Transverse colon (tissue), 4 donors: ENCODE data around the gene HJV. TPM values are rescaled to one million over a fixed set of nuclear protein-coding genes. Genes with fewer than 3 reads are reported as not detected.
"Not testable (repeated sequence)": the region's sequence is repeated elsewhere in the genome, so short reads cannot be mapped to it uniquely, and the experiment has no call there.

Source experiments
- DNase-seq: peaks from one replicate; pipeline ENCODE4 v3.0.0-alpha.2; 2019
- H3K27ac ChIP-seq, 4 donors: fragments of 200-600 bp; sonication (generic); 2 replicates each; pipeline ENCODE4 v1.5.1; 2016 to 2018; ENCODE audit warnings: inconsistent platforms in 4 of 4
- H3K27me3 ChIP-seq: fragments of 200-600 bp; sonication (generic); 2 replicates; pipeline ENCODE4 v1.5.1; 2017; ENCODE audit warnings: inconsistent platforms
- H3K36me3 ChIP-seq, 4 donors: fragments of 200-600 bp; sonication (generic); 2 replicates each; pipeline ENCODE4 v1.5.1; 2017 to 2019; ENCODE audit warnings: inconsistent platforms in 4 of 4
- H3K4me1 ChIP-seq, 4 donors: fragments of 200-600 bp; sonication (generic); 2 replicates each; pipeline ENCODE4 v1.5.1; 2017 to 2020; ENCODE audit warnings: inconsistent platforms in 4 of 4
- H3K4me3 ChIP-seq, 4 donors: fragments of 200-600 bp; sonication (generic); 1 replicate in 1 of 4; 2 replicates in 3 of 4; pipeline versions ENCODE4 v1.5.1 to v1.6.1; 2017 to 2019; ENCODE audit warnings: inconsistent platforms in 4 of 4
- H3K9me3 ChIP-seq, 2 donors: fragments of 200-600 bp; sonication (generic); 2 replicates each; pipeline ENCODE4 v1.5.1; 2017 to 2019; ENCODE audit warnings: inconsistent platforms in 2 of 2
- CTCF ChIP-seq, 5 experiments: fragments of 200-600 bp in 3 of 5; fragments of 450-650 bp in 2 of 5; sonication (generic) in 3 of 5; IDR thresholded peaks; 1 replicate in 2 of 5; 2 replicates in 3 of 5; pipeline ENCODE4 v1.5.1; 2016 to 2017; ENCODE audit warnings: antibody characterized with exemption in 5 of 5, inconsistent platforms in 3 of 5, mild to moderate bottlenecking in 2 of 5, moderate library complexity in 1 of 5
- EP300 ChIP-seq: sonication (generic); formaldehyde crosslinking; IDR thresholded peaks from one replicate; pipeline ENCODE4 v1.6.1; 2017; ENCODE audit warnings: antibody characterized with exemption, low read depth
- POLR2A ChIP-seq: fragments of 450-650 bp; IDR thresholded peaks from one replicate; pipeline ENCODE4 v1.6.1; 2016; ENCODE audit warnings: antibody characterized with exemption, mild to moderate bottlenecking, moderate library complexity
- POLR2AphosphoS5 ChIP-seq, 3 donors: sonication (generic); formaldehyde crosslinking; IDR thresholded peaks; one replicate each; pipeline ENCODE4 v1.6.1; 2016; ENCODE audit warnings: antibody characterized with exemption in 3 of 3
- WGBS, 2 donors: methylation state at CpG; one replicate each; pipeline ENCODE4 v1.1.5; 2018; ENCODE audit warnings: low coverage in 1 of 2; 5-methylcytosine and 5-hydroxymethylcytosine counted together
- in situ Hi-C, 4 donors: fragments of 200-750 bp; cut with MboI; loops; one replicate each; pipeline versions ENCODE4 v1.15.0 to v1.15.1; 2017; ENCODE audit warnings: low sequenced_read_pairs in 3 of 4, low pct_ligation_motif_present in 1 of 4, low pct_unique_long_range_greater_than_20kb in 1 of 4
- intact Hi-C: fragments of 100-400 bp; cut with DNase I; formaldehyde crosslinking; loops from one replicate; pipeline ENCODE4 v1.15.1; 2023; ENCODE audit warnings: low total_unique reads
- total RNA-seq, 4 donors: library from RNA; depleted of rRNA; stranded (reverse); fragments of >200 nt; gene quantifications; one replicate each; pipeline ENCODE4 v1.1.0, GENCODE V29; 2016

The HJV gene
- total RNA-seq, 4 donors from 2014 or later: 0.27 TPM; not detected in 3

DNA sequence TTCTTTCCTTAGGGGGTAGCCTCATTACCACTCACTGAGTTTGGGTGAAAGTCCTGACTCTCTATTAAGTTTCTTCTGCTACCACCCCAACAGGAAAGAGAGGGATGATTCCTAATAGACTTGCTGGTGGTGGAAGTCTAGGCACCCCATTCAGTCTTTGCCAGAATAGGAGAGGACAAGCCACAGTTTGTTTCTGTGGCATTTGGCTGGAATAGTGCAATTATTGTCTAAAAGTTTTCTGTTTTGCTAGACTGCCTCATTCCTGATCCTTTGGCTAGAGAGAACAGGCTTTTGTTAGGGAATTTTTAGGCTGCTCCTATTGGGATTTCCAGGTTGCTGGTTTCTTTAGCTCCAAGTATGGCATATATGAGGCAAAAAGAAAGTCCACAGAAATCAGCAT is 9.9 kb upstream of the HJV start:
- Histone ChIP-seq H3K4me1 (peaks cover 0 to 15% (median 7%) of the 10 kb centered on the region in 4 donors), H3K36me3 (no peaks in the 10 kb centered on the region), H3K27me3 (no peaks in the 10 kb centered on the region), H3K9me3 (no peaks in the 10 kb centered on the region), H3K4me3 (no peak overlapping the region), H3K27ac (no peak overlapping the region)
- intact Hi-C loops: no loop called here
- TF ChIP-seq CTCF (IDR thresholded peaks at IDR 0.05) (no peak), POLR2A (no peak), POLR2AphosphoS5 (IDR thresholded peaks at IDR 0.05) (no peak), EP300 (no peak)
- in situ Hi-C loops: no loop called here
- DNase-seq: no peak

GRCh38 chr1:146029117-146029516 is 7.6 kb upstream of the HJV start:
- intact Hi-C loops: no loop called here
- Histone ChIP-seq H3K4me3 (no peak overlapping the region), H3K36me3 (no peaks in the 10 kb centered on the region), H3K9me3 (no peaks in the 10 kb centered on the region), H3K27ac (no peak overlapping the region), H3K27me3 (no peaks in the 10 kb centered on the region), H3K4me1 (no peaks in the 10 kb centered on the region)
- TF ChIP-seq POLR2AphosphoS5 (IDR thresholded peaks at IDR 0.05) (no peak), CTCF (IDR thresholded peaks at IDR 0.05) (no peak), EP300 (no peak)
- in situ Hi-C loops: loop anchor here in 1 of 4 donors (10.0 kb wide), 1 partner anchor 54 kb away; no protein-coding TSS in a partner anchor
- no peak for DNase-seq

GRCh38 chr1:146026650-146027049 is 5.1 kb upstream of the HJV start:
- intact Hi-C loops: not testable (repeated sequence)

DNA sequence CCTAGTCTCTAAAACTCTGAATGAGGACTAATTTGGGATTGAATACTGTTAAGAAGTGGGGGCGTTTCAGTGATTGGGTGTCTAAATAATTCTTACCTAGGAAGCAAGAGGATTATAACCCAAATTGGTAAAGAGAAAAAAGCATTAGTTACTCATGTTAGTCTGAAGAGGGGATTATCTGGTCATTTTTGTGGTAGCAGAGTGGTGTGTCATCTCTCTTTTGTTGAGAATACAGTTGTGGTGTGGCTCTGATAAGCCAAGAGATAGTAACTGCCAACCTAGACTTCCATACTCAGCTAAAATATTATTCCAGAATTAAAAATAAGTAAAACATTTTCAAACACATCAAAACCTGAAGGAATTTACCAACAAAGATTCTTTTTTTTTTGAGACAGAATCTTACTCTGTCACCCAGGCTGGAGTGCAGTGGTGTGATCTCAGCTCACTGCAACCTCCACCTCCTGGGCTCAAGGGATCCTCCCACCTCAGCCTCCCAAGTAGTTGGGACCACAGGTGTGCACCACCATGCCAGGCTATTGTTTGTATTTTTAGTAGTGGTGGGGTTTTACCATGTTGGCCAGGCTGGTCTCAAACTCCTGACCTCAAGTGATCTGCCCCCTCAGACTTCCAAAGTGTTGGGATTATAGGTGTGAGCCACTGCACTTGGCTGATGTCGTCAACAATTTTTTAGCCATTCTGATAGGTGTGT is 4.4 kb upstream of the HJV start:
- in situ Hi-C loops: loop anchor here in 1 of 4 donors (10.0 kb wide), 1 partner anchor 51 kb away; no protein-coding TSS in a partner anchor
- 79% methylated on average over 2 of the region's 2 CpGs for WGBS, 2 donors
- H3K4me3 ChIP-seq, H3K27ac ChIP-seq, H3K36me3 ChIP-seq, H3K4me1 ChIP-seq, intact Hi-C loops, DNase-seq, H3K9me3 ChIP-seq: not testable (repeated sequence)
- peaks cover 24% of the 10 kb centered on the region for H3K27me3 ChIP-seq

More at GRCh38 chr1:146026650-146027049, 5.1 kb upstream of the HJV start:
- not testable (repeated sequence) for H3K4me1 ChIP-seq, H3K4me3 ChIP-seq, H3K36me3 ChIP-seq, DNase-seq, H3K27ac ChIP-seq, H3K9me3 ChIP-seq
- H3K27me3 ChIP-seq: peaks cover 16% of the 10 kb centered on the region
- in situ Hi-C loops: loop anchor here in 1 of 4 donors (10.0 kb wide), 1 partner anchor 52 kb away; no protein-coding TSS in a partner anchor
- WGBS, 2 donors: 63 to 83% methylated on average over 1 of the region's 1 CpG

DNA sequence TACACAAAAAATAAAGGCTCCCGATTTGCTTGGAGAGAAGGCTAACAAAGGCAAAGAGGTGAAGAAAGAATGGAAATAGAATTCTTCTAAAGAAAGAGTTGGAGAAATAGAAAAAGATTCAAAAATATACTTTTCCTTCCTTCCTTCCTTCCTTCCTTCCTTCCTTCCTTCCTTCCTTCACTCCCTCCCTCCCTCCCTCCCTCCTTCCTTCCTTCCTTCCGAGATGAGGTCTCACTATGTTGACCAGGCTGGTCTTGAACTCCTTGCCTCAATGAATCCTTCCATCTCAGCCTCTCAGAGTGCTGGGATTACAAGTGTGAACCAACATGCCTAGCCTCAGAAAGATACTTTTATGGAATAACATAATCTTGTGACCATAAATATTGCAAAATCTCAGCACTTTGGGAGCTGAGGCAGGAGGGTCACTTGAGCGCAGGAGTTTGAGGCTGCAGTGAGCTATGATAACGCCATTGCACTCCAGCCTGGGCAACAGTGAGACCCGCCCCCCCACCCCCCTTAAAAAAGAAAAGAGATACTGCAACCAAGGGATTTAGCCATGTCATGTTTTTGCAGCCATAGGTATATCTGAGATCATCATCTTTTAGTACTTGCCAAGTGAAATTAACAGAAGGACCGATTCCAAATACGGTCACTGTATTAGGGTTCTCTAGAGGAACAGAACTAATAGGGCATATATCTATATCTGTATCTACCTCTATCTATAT is 1.0 kb upstream of the HJV start:
- Histone ChIP-seq H3K4me1 (peaks cover 0 to 10% (median 7%) of the 10 kb centered on the region in 4 donors), H3K4me3 (no peak overlapping the region), H3K27me3 (peaks cover 48% of the 10 kb centered on the region), H3K9me3 (no peaks in the 10 kb centered on the region), H3K27ac (no peak overlapping the region), H3K36me3 (no peaks in the 10 kb centered on the region)
- TF ChIP-seq EP300: no peak
- no peak for TF ChIP-seq POLR2AphosphoS5 (IDR thresholded peaks at IDR 0.05)
- no peak for TF ChIP-seq CTCF (IDR thresholded peaks at IDR 0.05)
- no peak for TF ChIP-seq POLR2A
- intact Hi-C loops: no loop called here
- WGBS, 2 donors: 80 to 81% methylated on average over 6 to 7 of the region's 7 CpGs
- no peak for DNase-seq
- in situ Hi-C loops: loop anchor here in 1 of 4 donors (10.0 to 25.0 kb wide), 2 partner anchors 48 to 135 kb away; partner anchors contain the start of gene ANKRD35
